PC-3 (cell line): ENCODE measurements around the gene TMEM191C. TPM values are rescaled to one million over a fixed set of nuclear protein-coding genes. Genes with fewer than 3 reads are reported as not detected.
"Not testable (repeated sequence)": the region's sequence is repeated elsewhere in the genome, so short reads cannot be mapped to it uniquely, and the experiment has no call there.

ENCODE experiments used
- ATAC-seq: fragments of 200-7000 bp; cut with Tn5 transposase; 2 replicates; pipeline ENCODE4 v1.9.1; 2020; ENCODE audit warnings: mild to moderate bottlenecking, moderate library complexity
- BruUV-seq: library from RNA; stranded (reverse); fragments of 400-500 nt; replicated peaks from 2 replicates; lab custom pipeline; 2021; lab: Mats Ljungman, UMichigan
- CTCF ChIA-PET: fragments of 300-600 bp; sonication (Branson Sonifier 250); formaldehyde crosslinking; loops from one replicate; lab custom pipeline; 2022; ENCODE audit warnings: antibody characterized with exemption; lab: Charles Lee
- POLR2A ChIA-PET: fragments of 300-600 bp; sonication (Branson Sonifier 250); formaldehyde crosslinking; loops from one replicate; lab custom pipeline; 2022; ENCODE audit warnings: antibody characterized with exemption; ENCODE audit not compliant: unreplicated experiment; lab: Charles Lee
- DNase-seq: peaks from one replicate; pipeline ENCODE4 v3.0.0-alpha.2; 2015
- H2AFZ ChIP-seq: fragments of 300-600 bp; sonication (generic); 2 replicates; pipeline ENCODE4 v1.6.0; 2016; ENCODE audit warnings: antibody characterized with exemption, low read length
- H3F3A ChIP-seq: fragments of 300-600 bp; sonication (generic); one replicate; pipeline ENCODE4 v1.6.0; 2017; ENCODE audit warnings: antibody characterized with exemption, low read length, control low read depth, mild to moderate bottlenecking; ENCODE audit not compliant: unreplicated experiment
- H3K27ac ChIP-seq: fragments of 300-600 bp; sonication (generic); 2 replicates; pipeline ENCODE4 v1.5.1; 2016; ENCODE audit warnings: mild to moderate bottlenecking, low read length
- H3K27me3 ChIP-seq: fragments of 300-600 bp; sonication (generic); 2 replicates; pipeline ENCODE4 v1.6.1; 2016; ENCODE audit warnings: low read length, mixed read lengths
- H3K36me3 ChIP-seq: fragments of 300-600 bp; sonication (generic); 2 replicates; pipeline ENCODE4 v1.6.1; 2016; ENCODE audit warnings: low read depth, mixed run types, low read length, mixed read lengths
- H3K4me1 ChIP-seq: fragments of 300-600 bp; sonication (generic); 2 replicates; pipeline ENCODE4 v1.5.1; 2016; ENCODE audit warnings: low read length; ENCODE audit not compliant: insufficient read depth
- H3K4me2 ChIP-seq: fragments of 300-600 bp; sonication (generic); 2 replicates; pipeline ENCODE4 v1.6.0; 2016; ENCODE audit warnings: low read length
- H3K4me3 ChIP-seq: fragments of 300-600 bp; sonication (generic); 2 replicates; pipeline ENCODE4 v1.5.1; 2016; ENCODE audit warnings: mild to moderate bottlenecking, low read length, mixed read lengths
- H3K79me2 ChIP-seq: fragments of 300-600 bp; sonication (generic); 2 replicates; pipeline ENCODE4 v1.6.1; 2017; ENCODE audit warnings: low read length, mixed read lengths
- H3K9ac ChIP-seq: fragments of 300-600 bp; sonication (generic); 2 replicates; pipeline ENCODE4 v1.6.0; 2016; ENCODE audit warnings: mild to moderate bottlenecking, low read length
- H3K9me2 ChIP-seq: fragments of 300-600 bp; sonication (generic); replicated peaks from 2 replicates; pipeline ENCODE4 v1.6.1; 2016; ENCODE audit warnings: mixed run types, low read length, mixed read lengths
- H3K9me3 ChIP-seq: fragments of 300-600 bp; sonication (generic); 2 replicates; pipeline ENCODE4 v1.6.1; 2016; ENCODE audit warnings: low read length, mixed read lengths
- H4K20me1 ChIP-seq: fragments of 300-600 bp; sonication (generic); 2 replicates; pipeline ENCODE4 v1.6.1; 2016; ENCODE audit warnings: low read length, mixed read lengths
- intact Hi-C: fragments of 100-400 bp; cut with micrococcal nuclease; formaldehyde crosslinking; loops from 2 replicates; pipeline ENCODE4 v1.9.0; 2023
- total RNA-seq: library from RNA; depleted of rRNA; stranded (reverse); fragments of >200 nt; gene quantifications from 2 replicates; pipeline ENCODE4 v1.2.3, GENCODE V29; 2014

Gene TMEM191C
- total RNA-seq, 1 experiment from 2014 or later = 6.7 TPM

DNA sequence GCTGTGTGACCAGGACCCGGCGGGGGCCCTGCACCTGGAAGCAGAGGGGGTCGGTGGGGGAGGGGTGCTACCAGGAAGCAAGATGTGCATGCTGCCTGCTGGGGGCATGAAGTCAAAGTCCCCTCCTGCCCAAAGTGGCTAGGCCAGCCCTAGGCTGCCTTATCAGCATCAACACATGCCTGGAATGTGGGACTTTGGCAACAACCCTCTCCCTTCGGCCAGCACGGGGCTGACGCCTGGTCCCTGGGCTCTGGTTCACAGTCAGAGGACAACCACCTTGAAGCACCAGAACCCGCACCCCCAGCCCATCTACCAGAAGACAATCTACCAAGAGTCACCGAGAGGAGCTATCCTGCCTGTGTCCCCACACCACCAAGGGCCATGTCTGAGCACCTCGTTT lies 43.2 kb downstream of the TMEM191C start:
- H3K27me3 ChIP-seq, H3F3A ChIP-seq, H3K36me3 ChIP-seq, H3K27ac ChIP-seq, DNase-seq, H3K9me2 ChIP-seq, H3K79me2 ChIP-seq, POLR2A ChIA-PET, H3K9me3 ChIP-seq, H3K4me3 ChIP-seq, H2AFZ ChIP-seq, H3K4me2 ChIP-seq, ATAC-seq, intact Hi-C loops, H4K20me1 ChIP-seq, H3K9ac ChIP-seq, H3K4me1 ChIP-seq, CTCF ChIA-PET, BruUV-seq: not testable (repeated sequence)

DNA sequence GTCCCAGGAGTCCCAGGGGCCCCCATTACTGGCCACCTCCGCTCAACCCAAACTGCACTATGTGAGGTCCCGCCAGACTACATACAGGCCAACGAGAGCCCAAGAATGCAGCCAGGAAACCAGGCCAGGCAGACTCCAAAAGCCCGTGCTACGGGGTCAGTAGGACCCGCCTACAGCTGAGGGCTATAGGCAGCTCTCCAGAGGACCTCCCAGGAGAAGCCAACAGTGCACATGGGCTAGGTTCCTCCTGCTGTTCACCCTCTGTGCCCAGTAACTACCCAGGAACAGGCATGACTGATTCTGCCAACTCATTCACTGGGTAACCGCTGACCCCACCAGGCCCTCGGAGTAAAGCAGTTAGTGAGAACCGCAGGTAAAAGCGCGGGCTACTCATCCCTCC lies 44.8 kb downstream of the TMEM191C start:
- POLR2A ChIA-PET, H3K4me2 ChIP-seq, DNase-seq, H3K36me3 ChIP-seq, H4K20me1 ChIP-seq, BruUV-seq, H3K9me3 ChIP-seq, H3K9ac ChIP-seq, H3F3A ChIP-seq, H3K79me2 ChIP-seq, H3K4me3 ChIP-seq, H3K4me1 ChIP-seq, H3K9me2 ChIP-seq, H3K27ac ChIP-seq, H2AFZ ChIP-seq, H3K27me3 ChIP-seq, CTCF ChIA-PET, intact Hi-C loops, ATAC-seq: not testable (repeated sequence)

DNA sequence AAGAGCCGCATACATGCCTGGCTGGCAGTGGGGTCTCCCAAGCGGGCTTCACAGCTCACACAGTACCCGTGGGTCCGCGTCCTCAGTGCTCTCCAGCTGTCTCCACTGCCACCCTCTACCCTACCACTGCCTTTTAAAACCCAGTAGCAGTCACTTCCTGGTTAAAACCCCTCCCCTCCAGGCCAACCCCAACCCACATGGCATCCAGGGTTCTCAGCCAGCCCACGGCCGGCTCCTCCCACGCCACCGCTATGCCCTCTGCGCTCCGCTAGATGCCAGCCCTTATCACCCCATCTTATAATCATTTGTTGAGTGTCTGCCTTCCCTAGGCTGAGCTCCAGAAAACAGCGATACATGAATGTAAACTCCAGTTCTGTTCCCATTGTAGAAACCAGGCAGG lies 46.9 kb downstream of the TMEM191C start:
- H3F3A ChIP-seq, H3K36me3 ChIP-seq, H3K4me3 ChIP-seq, H3K9ac ChIP-seq, H2AFZ ChIP-seq, H3K4me2 ChIP-seq, H3K27ac ChIP-seq, CTCF ChIA-PET, H3K9me2 ChIP-seq, BruUV-seq, H3K79me2 ChIP-seq, H3K9me3 ChIP-seq, H4K20me1 ChIP-seq, H3K4me1 ChIP-seq, DNase-seq, intact Hi-C loops, H3K27me3 ChIP-seq, POLR2A ChIA-PET: not testable (repeated sequence)
- peak; percentile 52 for ATAC-seq

DNA sequence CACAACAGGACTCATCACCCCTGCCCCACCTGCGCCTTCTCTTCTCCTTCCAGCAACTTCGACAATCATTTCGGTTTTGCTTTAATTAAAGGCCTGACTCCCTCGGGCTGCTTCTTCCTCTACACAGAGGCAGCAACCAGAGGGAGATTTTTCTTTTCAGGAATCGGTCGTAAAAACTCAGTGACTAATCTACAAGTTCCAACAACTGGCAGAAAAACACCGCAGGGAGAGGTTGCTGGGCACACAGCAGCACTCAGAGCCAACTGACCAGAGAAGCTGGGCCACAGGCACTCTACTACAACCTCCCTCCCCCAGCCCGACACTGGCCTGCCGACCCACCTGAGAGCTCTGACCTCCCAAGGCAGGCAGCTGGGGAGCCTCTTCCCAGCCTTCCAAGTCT lies 48.0 kb downstream of the TMEM191C start:
- H4K20me1 ChIP-seq, H3K9me2 ChIP-seq, H3K4me1 ChIP-seq, H3K4me3 ChIP-seq, intact Hi-C loops, POLR2A ChIA-PET, H2AFZ ChIP-seq, H3K9ac ChIP-seq, DNase-seq, BruUV-seq, H3K79me2 ChIP-seq, H3K4me2 ChIP-seq, H3F3A ChIP-seq, H3K9me3 ChIP-seq, CTCF ChIA-PET, H3K27me3 ChIP-seq, H3K36me3 ChIP-seq, H3K27ac ChIP-seq: not testable (repeated sequence)
- peak; percentile 65 for ATAC-seq

DNA sequence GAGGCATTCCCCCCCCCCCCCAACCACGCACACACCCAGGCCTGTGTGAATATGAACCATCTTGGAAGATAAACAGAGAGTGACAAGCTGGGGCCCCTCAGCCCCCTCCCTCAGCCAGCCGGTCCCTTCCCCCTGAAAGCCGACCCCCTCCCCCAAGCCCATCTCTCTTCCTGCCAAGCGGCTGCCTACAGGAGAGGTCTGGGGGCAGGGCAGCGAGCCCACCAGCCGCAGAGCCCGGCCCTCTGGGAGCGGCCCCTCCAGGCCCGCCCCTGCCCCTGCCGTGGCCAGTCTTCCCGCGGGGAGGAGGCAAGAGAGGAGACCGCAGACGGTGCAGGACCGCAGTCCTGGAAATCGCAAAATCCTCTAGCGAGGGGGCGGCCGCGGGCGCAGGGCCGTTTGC lies 49.3 kb downstream of the TMEM191C start:
- H3K9ac ChIP-seq, H3K4me3 ChIP-seq, H3K79me2 ChIP-seq, intact Hi-C loops, POLR2A ChIA-PET, H3K4me1 ChIP-seq, H2AFZ ChIP-seq, DNase-seq, H3K36me3 ChIP-seq, H3K4me2 ChIP-seq, ATAC-seq, H3K9me3 ChIP-seq, H3K9me2 ChIP-seq, H3K27me3 ChIP-seq, H3K27ac ChIP-seq, H3F3A ChIP-seq, BruUV-seq, H4K20me1 ChIP-seq, CTCF ChIA-PET: not testable (repeated sequence)

DNA sequence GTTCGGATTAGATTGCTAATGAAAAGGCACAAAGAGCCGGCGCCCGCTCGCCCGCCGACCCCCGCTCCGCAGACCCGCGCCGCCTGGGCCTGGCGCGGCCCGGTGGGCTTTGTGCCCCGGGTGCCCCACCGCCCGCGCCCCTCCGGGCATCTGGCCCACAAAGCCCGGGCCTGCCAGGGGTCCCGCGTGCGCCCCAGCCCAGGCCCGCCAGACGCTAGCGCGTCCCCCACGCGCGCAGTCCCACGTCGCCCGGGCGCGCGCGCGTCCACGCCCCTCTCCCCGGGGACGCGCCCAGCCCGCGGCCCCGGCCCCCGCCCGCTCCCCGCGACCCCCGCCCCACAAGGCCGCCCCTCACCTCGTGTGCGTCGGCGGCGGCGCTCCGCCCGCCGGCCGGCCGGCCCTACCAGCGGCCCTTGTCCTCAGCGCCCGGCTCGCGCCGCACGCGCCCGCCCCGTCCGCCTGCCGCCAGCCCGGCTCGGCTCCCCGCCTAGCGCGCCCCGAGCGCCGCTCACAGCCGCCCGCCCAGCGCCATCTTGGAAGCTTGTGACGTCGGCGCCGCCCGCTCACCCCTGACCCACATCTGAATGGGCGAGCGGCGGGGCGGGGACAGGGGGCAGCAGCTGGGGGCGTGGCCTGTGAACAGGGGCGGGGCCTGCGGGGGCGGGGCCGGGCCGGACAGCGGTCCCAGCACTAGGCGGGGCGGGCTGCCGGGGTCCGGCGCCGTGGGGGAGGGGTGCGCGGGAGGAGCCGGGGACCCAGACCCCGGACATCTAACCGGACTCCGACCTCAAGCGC lies 50.0 kb downstream of the TMEM191C start:
- H3K4me1 ChIP-seq, H3K4me2 ChIP-seq, H3K4me3 ChIP-seq, POLR2A ChIA-PET, intact Hi-C loops, H4K20me1 ChIP-seq, H3K9ac ChIP-seq, H3K27me3 ChIP-seq, H3K36me3 ChIP-seq, H3K9me3 ChIP-seq, H3K27ac ChIP-seq, BruUV-seq, H2AFZ ChIP-seq, CTCF ChIA-PET, DNase-seq, H3K9me2 ChIP-seq, H3F3A ChIP-seq, H3K79me2 ChIP-seq: not testable (repeated sequence)
- peak; percentile 54 for ATAC-seq
